ENCODE data around the gene ZNF32.

DNA sequence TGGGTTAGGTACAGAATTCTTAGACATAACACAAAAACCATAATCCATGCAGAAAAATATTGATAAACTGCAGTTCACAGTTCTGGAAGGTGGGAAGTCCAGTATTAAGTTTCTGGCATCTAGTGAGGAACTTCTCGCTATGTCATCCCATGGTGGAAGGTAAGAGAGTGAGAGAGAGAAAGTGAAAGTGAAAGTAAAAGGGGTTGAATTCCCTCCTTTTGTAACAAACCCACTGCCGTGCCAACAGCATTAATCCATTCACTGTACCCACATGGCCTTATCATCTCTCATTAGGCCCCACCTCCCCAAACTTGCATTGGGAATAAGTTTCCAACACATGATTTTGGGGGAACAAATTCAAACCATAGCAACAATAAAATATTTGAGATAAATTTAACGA is 25.3 kb downstream of the ZNF32 start:
- TF ChIP-seq, protein P1, sequence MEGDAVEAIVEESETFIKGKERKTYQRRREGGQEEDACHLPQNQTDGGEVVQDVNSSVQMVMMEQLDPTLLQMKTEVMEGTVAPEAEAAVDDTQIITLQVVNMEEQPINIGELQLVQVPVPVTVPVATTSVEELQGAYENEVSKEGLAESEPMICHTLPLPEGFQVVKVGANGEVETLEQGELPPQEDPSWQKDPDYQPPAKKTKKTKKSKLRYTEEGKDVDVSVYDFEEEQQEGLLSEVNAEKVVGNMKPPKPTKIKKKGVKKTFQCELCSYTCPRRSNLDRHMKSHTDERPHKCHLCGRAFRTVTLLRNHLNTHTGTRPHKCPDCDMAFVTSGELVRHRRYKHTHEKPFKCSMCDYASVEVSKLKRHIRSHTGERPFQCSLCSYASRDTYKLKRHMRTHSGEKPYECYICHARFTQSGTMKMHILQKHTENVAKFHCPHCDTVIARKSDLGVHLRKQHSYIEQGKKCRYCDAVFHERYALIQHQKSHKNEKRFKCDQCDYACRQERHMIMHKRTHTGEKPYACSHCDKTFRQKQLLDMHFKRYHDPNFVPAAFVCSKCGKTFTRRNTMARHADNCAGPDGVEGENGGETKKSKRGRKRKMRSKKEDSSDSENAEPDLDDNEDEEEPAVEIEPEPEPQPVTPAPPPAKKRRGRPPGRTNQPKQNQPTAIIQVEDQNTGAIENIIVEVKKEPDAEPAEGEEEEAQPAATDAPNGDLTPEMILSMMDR (IDR thresholded peaks at IDR 0.05; ENCODE audit: insufficient read depth, low read length, poor library complexity, severe bottlenecking), result no peak
- no peak for TF ChIP-seq EZH2phosphoT487 (conservative IDR thresholded peaks at IDR 0.05; ENCODE audit: low read length)
